H1 (cell line): ENCODE measurements around the gene TAF12. TPM values are rescaled to one million over a fixed set of nuclear protein-coding genes. Genes with fewer than 3 reads are reported as not detected.
"Not testable (repeated sequence)": the region's sequence is repeated elsewhere in the genome, so short reads cannot be mapped to it uniquely, and the experiment has no call there.

Source experiments
- CTCF ChIA-PET: fragments of 300-600 bp; sonication (Branson Sonifier 250); formaldehyde crosslinking; loops from one replicate; lab custom pipeline; 2021; ENCODE audit not compliant: partially characterized antibody; lab: Charles Lee
- POLR2A ChIA-PET: fragments of 300-600 bp; sonication (Branson Sonifier 250); formaldehyde crosslinking; loops from one replicate; lab custom pipeline; 2021; ENCODE audit warnings: inconsistent platforms; ENCODE audit not compliant: partially characterized antibody; lab: Charles Lee
- DNase-seq, 2 experiments: peaks; one replicate each; pipeline versions ENCODE4 v3.0.0 to v3.0.0-alpha.2; 2010 to 2022; ENCODE audit warnings: low spot score in 2 of 2, low read depth in 1 of 2, mixed read lengths in 1 of 2
- FAIRE-seq: peaks from 2 replicates; lab custom pipeline; 2011; peaks lifted over from hg19 to GRCh38; lab: Jason Lieb, UNC
- H2AFZ ChIP-seq: 2 replicates; pipeline ENCODE4 v1.8.1; 2012; ENCODE audit warnings: low read length, inconsistent platforms
- H2AK5ac ChIP-seq: 2 replicates; pipeline ENCODE4 v1.6.1; 2013; ENCODE audit warnings: low read depth, low read length
- H2BK120ac ChIP-seq: replicated peaks from 2 replicates; pipeline ENCODE3; 2013; ENCODE audit warnings: low read depth, low read length, inconsistent platforms
- H2BK12ac ChIP-seq: 2 replicates; pipeline ENCODE4 v1.6.1; 2013; ENCODE audit warnings: low read depth, low read length
- H2BK15ac ChIP-seq: 2 replicates; pipeline ENCODE4 v1.6.1; 2013; ENCODE audit warnings: low read length
- H2BK20ac ChIP-seq: 2 replicates; pipeline ENCODE4 v1.6.1; 2013; ENCODE audit warnings: low read length
- H2BK5ac ChIP-seq: 2 replicates; pipeline ENCODE4 v1.6.1; 2013; ENCODE audit warnings: low read depth, low read length
- H3K14ac ChIP-seq: 2 replicates; pipeline ENCODE4 v1.6.1; 2013; ENCODE audit warnings: inconsistent platforms; ENCODE audit not compliant: insufficient read length
- H3K18ac ChIP-seq: 2 replicates; pipeline ENCODE4 v1.6.1; 2013; ENCODE audit warnings: low read length; ENCODE audit errors: extremely low read depth
- H3K23ac ChIP-seq: 2 replicates; pipeline ENCODE4 v1.6.1; 2013; ENCODE audit warnings: inconsistent platforms; ENCODE audit not compliant: insufficient read length
- H3K23me2 ChIP-seq: 2 replicates; pipeline ENCODE4 v1.6.1; 2013; ENCODE audit warnings: low read depth, low read length
- H3K27ac ChIP-seq: 2 replicates; pipeline ENCODE4 v1.6.1; 2011; ENCODE audit warnings: low read depth, low read length, inconsistent platforms
- H3K27me3 ChIP-seq, 4 experiments: replicated peaks in 1 of 4; 1 replicate in 1 of 4; 2 replicates in 3 of 4; pipeline versions ENCODE4 v1.6.1 to v1.8.1; 2011 to 2013; ENCODE audit warnings: low read length in 3 of 4, mild to moderate bottlenecking in 3 of 4, inconsistent platforms in 2 of 4, mixed read lengths in 2 of 4, moderate library complexity in 1 of 4; ENCODE audit not compliant: control insufficient read depth in 3 of 4, insufficient read depth in 3 of 4; ENCODE audit errors: extremely low read depth in 1 of 4
- H3K36me3 ChIP-seq, 4 experiments: 2 replicates each; pipeline versions ENCODE4 v1.6.1 to v1.8.1; 2011 to 2013; ENCODE audit warnings: mild to moderate bottlenecking in 4 of 4, low read length in 3 of 4, moderate library complexity in 2 of 4, control low read depth in 1 of 4, inconsistent platforms in 1 of 4; ENCODE audit not compliant: insufficient read depth in 4 of 4, control insufficient read depth in 2 of 4
- H3K4ac ChIP-seq: replicated peaks from 2 replicates; pipeline ENCODE3; 2013; ENCODE audit warnings: low read length, low read depth, mixed read lengths, inconsistent platforms; ENCODE audit not compliant: insufficient read length
- H3K4me1 ChIP-seq, 4 experiments: replicated peaks in 1 of 4; 1 replicate in 1 of 4; 2 replicates in 3 of 4; pipeline versions ENCODE4 v1.6.1 to v1.8.1; 2011 to 2013; ENCODE audit warnings: low read length in 3 of 4, inconsistent platforms in 2 of 4, mixed read lengths in 1 of 4; ENCODE audit not compliant: insufficient read depth in 4 of 4, control insufficient read depth in 3 of 4
- H3K4me2 ChIP-seq, 2 experiments: 2 replicates each; pipeline versions ENCODE4 v1.6.1 to v1.8.1; 2011 to 2013; ENCODE audit warnings: low read depth in 2 of 2, low read length in 2 of 2, control low read depth in 1 of 2, inconsistent platforms in 1 of 2, mild to moderate bottlenecking in 1 of 2; ENCODE audit not compliant: insufficient read depth in 1 of 2
- H3K4me3 ChIP-seq, 4 experiments: fragments of 200-600, 300-600 bp in 1 of 4; sonication (generic), shearing (Covaris generic), sonication (Bioruptor Twin) in 1 of 4; 2 replicates each; pipeline versions ENCODE4 v1.5.1 to v1.8.1; 2011 to 2016; ENCODE audit warnings: low read length in 4 of 4, low read depth in 3 of 4, control low read depth in 2 of 4, inconsistent platforms in 2 of 4, mild to moderate bottlenecking in 2 of 4, mixed read lengths in 1 of 4, moderate library complexity in 1 of 4; ENCODE audit not compliant: insufficient read depth in 2 of 4; ENCODE audit errors: extremely low read depth in 1 of 4
- H3K56ac ChIP-seq: replicated peaks from 2 replicates; pipeline ENCODE3; 2013; ENCODE audit warnings: low read depth, mild to moderate bottlenecking, mixed read lengths, low read length, inconsistent platforms; ENCODE audit not compliant: insufficient read length
- H3K79me1 ChIP-seq: 2 replicates; pipeline ENCODE4 v1.6.1; 2013; ENCODE audit warnings: low read depth, low read length, control low read depth
- H3K79me2 ChIP-seq, 2 experiments: 2 replicates each; pipeline versions ENCODE4 v1.6.1 to v1.8.1; 2012 to 2013; ENCODE audit warnings: low read length in 2 of 2, mild to moderate bottlenecking in 2 of 2, inconsistent platforms in 1 of 2; ENCODE audit not compliant: insufficient read depth in 2 of 2, control insufficient read depth in 1 of 2
- H3K9ac ChIP-seq, 4 experiments: replicated peaks in 1 of 4; 1 replicate in 1 of 4; 2 replicates in 3 of 4; pipeline versions ENCODE4 v1.6.1 to v1.8.1; 2011 to 2013; ENCODE audit warnings: low read depth in 3 of 4, low read length in 3 of 4, control low read depth in 2 of 4, mild to moderate bottlenecking in 2 of 4, moderate library complexity in 2 of 4, inconsistent platforms in 1 of 4; ENCODE audit errors: extremely low read depth in 1 of 4
- H3K9me3 ChIP-seq, 2 experiments: 2 replicates each; pipeline versions ENCODE4 v1.6.1 to v1.8.1; 2012 to 2013; ENCODE audit warnings: mild to moderate bottlenecking in 2 of 2, moderate library complexity in 2 of 2, control low read depth in 1 of 2, inconsistent platforms in 1 of 2, low read depth in 1 of 2, low read length in 1 of 2, mixed read lengths in 1 of 2; ENCODE audit not compliant: insufficient read depth in 2 of 2
- H4K20me1 ChIP-seq, 2 experiments: replicated peaks in 1 of 2; 2 replicates each; pipeline versions ENCODE3 to v1.8.1; 2011 to 2013; ENCODE audit warnings: inconsistent platforms in 2 of 2, low read length in 2 of 2, mild to moderate bottlenecking in 1 of 2; ENCODE audit not compliant: insufficient read depth in 2 of 2, control insufficient read depth in 1 of 2
- H4K5ac ChIP-seq: 2 replicates; pipeline ENCODE4 v1.6.1; 2013; ENCODE audit warnings: low read length, low read depth, mixed read lengths, inconsistent platforms; ENCODE audit not compliant: insufficient read length
- H4K8ac ChIP-seq: 2 replicates; pipeline ENCODE4 v1.8.0; 2013; ENCODE audit warnings: mild to moderate bottlenecking, moderate library complexity, low read length, inconsistent platforms; ENCODE audit not compliant: insufficient read depth; ENCODE audit errors: extremely low read depth
- H4K91ac ChIP-seq: replicated peaks from 2 replicates; pipeline ENCODE3; 2013; ENCODE audit warnings: low read length, mixed read lengths, inconsistent platforms; ENCODE audit not compliant: insufficient read length
- BACH1 ChIP-seq: IDR thresholded peaks from 2 replicates; pipeline ENCODE4 v1.6.1; 2012; ENCODE audit warnings: low read length, improper control_type of control experiment
- POLR2AphosphoS5 ChIP-seq: IDR thresholded peaks from 2 replicates; pipeline ENCODE4 v1.6.1; 2011; ENCODE audit warnings: low read depth, low read length
- TBP ChIP-seq: IDR thresholded peaks from 2 replicates; pipeline ENCODE4 v1.6.1; 2011; ENCODE audit warnings: low read depth, low read length, improper control_type of control experiment
- WGBS, 2 experiments: shearing (Covaris generic) in 1 of 2; methylation state at CpG; one replicate each; pipeline versions ENCODE4 v1.1.6 to v1.1.7; 2013 to 2015; ENCODE audit warnings: low lambda C conversion rate in 2 of 2, mixed read lengths in 2 of 2, inconsistent platforms in 1 of 2, low coverage in 1 of 2, missing lambda C conversion rate in 1 of 2; ENCODE audit not compliant: insufficient replicate concordance in 2 of 2, insufficient coverage in 1 of 2, insufficient read length in 1 of 2; ENCODE audit errors: extremely low coverage in 1 of 2, missing lambda C conversion rate in 1 of 2; 5-methylcytosine and 5-hydroxymethylcytosine counted together
- polyA plus RNA-seq, 7 experiments: library from polyadenylated mRNA; depleted of rRNA in 3 of 7; stranded (reverse) in 5 of 7; unstranded in 2 of 7; fragments of >200 nt in 5 of 7; fragments of 200-250 nt in 2 of 7; gene quantifications; 1 replicate in 5 of 7; 2 replicates in 1 of 7; 4 replicates in 1 of 7; pipeline versions ENCODE4 v1.2.1 to v1.2.3, GENCODE V29; 2011 to 2013; ENCODE audit warnings: missing spikeins in 2 of 7, mixed read lengths in 2 of 7
- total RNA-seq: library from RNA; stranded (reverse); fragmentation: NEBNext Ultra II Directional; extraction: Animal tissue kit (Norgen Biotek cat#: 25700); gene quantifications from 2 replicates; pipeline ENCODE4 v1.2.1, GENCODE V29; 2021

The TAF12 gene
- total and polyA plus RNA-seq, 2 of the 8 experiments (the other 6 are each of a cell fraction or from before 2014, with no cell fraction given), result 25.1 to 27.2 TPM

DNA sequence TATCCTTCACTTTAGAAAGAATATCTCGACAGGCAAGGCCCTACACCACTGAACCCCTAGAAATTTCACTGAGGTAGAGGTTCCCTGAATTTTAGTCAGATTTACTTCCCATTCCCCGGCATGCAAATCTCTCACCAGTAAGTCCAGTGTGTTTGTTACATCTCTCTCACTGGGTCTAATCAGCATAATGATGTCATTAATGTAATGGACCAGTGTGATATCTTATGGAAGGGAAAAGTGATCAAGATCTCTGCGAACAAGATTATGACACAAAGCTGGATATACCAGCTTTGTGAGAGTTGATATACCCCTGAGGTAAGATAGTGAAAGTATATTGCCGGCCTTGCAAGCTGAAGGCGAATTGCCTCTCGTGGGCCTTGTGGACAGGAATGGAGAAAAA, 13.5 kb upstream of the TAF12 start (continued):
- TF ChIP-seq TBP (no peak), BACH1 (no peak), POLR2AphosphoS5 (no peak)

DNA sequence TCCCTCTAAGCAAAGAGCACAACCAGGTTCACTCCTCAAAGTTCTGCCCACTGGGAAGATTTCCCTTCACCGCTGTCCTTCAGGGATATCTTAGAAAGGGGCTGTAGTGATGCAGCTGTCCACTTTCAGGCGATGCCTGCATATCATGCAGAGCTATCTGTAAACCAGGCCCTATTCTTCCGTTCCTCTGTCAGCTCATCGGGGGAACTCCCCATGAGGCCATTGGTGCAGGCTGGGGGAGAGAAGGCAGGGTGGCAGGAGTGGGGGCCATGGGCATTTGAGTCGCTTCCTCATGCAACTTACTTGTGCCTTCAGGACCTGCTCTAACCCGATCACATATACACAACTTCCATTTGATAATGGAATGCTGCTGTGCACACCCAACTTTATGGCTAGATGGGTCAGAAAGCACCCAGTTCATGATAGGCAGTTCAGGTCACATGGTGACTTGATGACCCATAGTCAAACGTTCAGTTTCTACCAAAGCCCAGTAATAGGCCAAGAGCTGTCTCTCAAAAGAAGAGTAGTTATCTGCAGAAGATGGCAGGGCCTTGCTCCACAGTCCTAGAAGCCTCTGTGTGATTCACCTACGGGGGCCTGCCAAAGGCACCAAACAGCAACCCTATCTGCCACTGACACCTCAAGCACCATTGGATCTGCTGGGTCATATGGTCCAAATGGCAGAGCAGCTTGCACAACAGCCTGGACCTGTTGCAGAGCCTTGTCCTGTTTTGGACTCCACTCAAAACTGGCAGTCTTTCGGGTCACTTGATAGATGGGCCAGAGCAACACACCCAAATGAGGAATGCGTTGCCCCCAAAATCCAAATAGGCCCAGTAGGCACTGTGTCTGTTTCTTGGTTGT, 12.8 kb upstream of the TAF12 start:
- not testable (repeated sequence) for H3K4me1 ChIP-seq, H2AFZ ChIP-seq, H4K91ac ChIP-seq, DNase-seq, H2BK20ac ChIP-seq, H3K23me2 ChIP-seq, H3K56ac ChIP-seq, H3K14ac ChIP-seq, FAIRE-seq, H3K9ac ChIP-seq, H3K9me3 ChIP-seq, H2BK12ac ChIP-seq, H2BK15ac ChIP-seq, H3K23ac ChIP-seq, H2BK120ac ChIP-seq, H3K36me3 ChIP-seq, H3K18ac ChIP-seq, H4K20me1 ChIP-seq, H3K79me2 ChIP-seq, H3K4me2 ChIP-seq, H3K4me3 ChIP-seq, H4K5ac ChIP-seq, H2AK5ac ChIP-seq, H4K8ac ChIP-seq, H3K27me3 ChIP-seq, H3K79me1 ChIP-seq, H3K27ac ChIP-seq, H3K4ac ChIP-seq, H2BK5ac ChIP-seq
- POLR2A ChIA-PET, result interaction anchor here (0.9 to 2.0 kb wide), 5 partner anchors 12 to 96 kb away, joined by 3 to 9 read pairs (median 5); partner anchors contain the start of genes GMEB1 and YTHDF2
- CTCF ChIA-PET, result interaction anchor here (0.5 to 2.6 kb wide), 5 partner anchors 13 to 221 kb away, joined by 3 to 7 read pairs (median 4); partner anchors contain the start of gene GMEB1
- 87% methylated on average over 10 of the region's 10 CpGs; no CpG with 5 or more reads in 1 of the 2 experiments for WGBS, 2 experiments
